Measurements from ENCODE around the gene HTRA1. TPM values are rescaled to one million over a fixed set of nuclear protein-coding genes. Genes with fewer than 3 reads are reported as not detected.

HTRA1 gene
- total RNA-seq, 2 donors from 2014 or later = 29.3 to 36.6 TPM

GRCh38 chr10:122426829-122427228 lies 34.5 kb upstream of the HTRA1 start:
- DNase-seq (no peak), ATAC-seq (no peak)
- intact Hi-C loops (cut with DNase I) = no loop called here
- no peaks in the 10 kb centered on the region for H3K4me1 ChIP-seq
- H3K36me3 ChIP-seq (replicated peaks in 1 of 2; ENCODE audit: insufficient read depth in 1 of 2, low read depth in 2 of 2) = peaks cover 7 to 9% of the 10 kb centered on the region in 2 donors
- no peaks in the 10 kb centered on the region for H3K27me3 ChIP-seq
- H3K27ac ChIP-seq = no peak overlapping the region
- no peak overlapping the region for H3K4me3 ChIP-seq
- no peaks in the 10 kb centered on the region for H3K9me3 ChIP-seq
- WGBS, 2 donors = 91 to 95% methylated on average over 6 of the region's 6 CpGs
- no peak for TF ChIP-seq CTCF (IDR thresholded peaks at IDR 0.05)
- no peak for TF ChIP-seq POLR2A (IDR thresholded peaks at IDR 0.05)

GRCh38 chr10:122427280-122427679 lies 34.1 kb upstream of the HTRA1 start:
- H3K27ac ChIP-seq = no peak overlapping the region
- no peaks in the 10 kb centered on the region for H3K4me1 ChIP-seq
- 74 to 84% methylated on average over 2 of the region's 2 CpGs for WGBS, 2 donors

GRCh38 chr10:122435212-122435827 lies 26.0 kb upstream of the HTRA1 start:
- no peak overlapping the region for H3K27ac ChIP-seq
- H3K4me3 ChIP-seq = no peak overlapping the region
- H3K36me3 ChIP-seq (replicated peaks in 1 of 2; ENCODE audit: insufficient read depth in 1 of 2, low read depth in 2 of 2) = peaks cover 0 to 5% of the 10 kb centered on the region in 2 donors
- H3K27me3 ChIP-seq = no peaks in the 10 kb centered on the region
- WGBS, 2 donors = 29 to 31% methylated on average over 3 of the region's 3 CpGs
- no peaks in the 10 kb centered on the region for H3K9me3 ChIP-seq
- no peaks in the 10 kb centered on the region for H3K4me1 ChIP-seq
- DNase-seq (no peak), ATAC-seq (peak; percentile 48)
- TF ChIP-seq CTCF (IDR thresholded peaks at IDR 0.05) (peak; percentile 23 to 78 (median 72)), POLR2A (IDR thresholded peaks at IDR 0.05) (no peak)
- intact Hi-C loops (cut with DNase I) = loop anchor here (5.0 kb wide), 1 partner anchor 138 kb away; no protein-coding TSS in a partner anchor

More at GRCh38 chr10:122427280-122427679, 34.1 kb upstream of the HTRA1 start:
- H3K27me3 ChIP-seq = no peaks in the 10 kb centered on the region
- ATAC-seq = no peak
- no peaks in the 10 kb centered on the region for H3K9me3 ChIP-seq
- no peak overlapping the region for H3K4me3 ChIP-seq
- DNase-seq = no peak
- H3K36me3 ChIP-seq (replicated peaks in 1 of 2; ENCODE audit: insufficient read depth in 1 of 2, low read depth in 2 of 2) = peaks cover 7 to 9% of the 10 kb centered on the region in 2 donors
- intact Hi-C loops (cut with DNase I) = no loop called here
- TF ChIP-seq CTCF (IDR thresholded peaks at IDR 0.05) = no peak
- TF ChIP-seq POLR2A (IDR thresholded peaks at IDR 0.05) = no peak

DNA sequence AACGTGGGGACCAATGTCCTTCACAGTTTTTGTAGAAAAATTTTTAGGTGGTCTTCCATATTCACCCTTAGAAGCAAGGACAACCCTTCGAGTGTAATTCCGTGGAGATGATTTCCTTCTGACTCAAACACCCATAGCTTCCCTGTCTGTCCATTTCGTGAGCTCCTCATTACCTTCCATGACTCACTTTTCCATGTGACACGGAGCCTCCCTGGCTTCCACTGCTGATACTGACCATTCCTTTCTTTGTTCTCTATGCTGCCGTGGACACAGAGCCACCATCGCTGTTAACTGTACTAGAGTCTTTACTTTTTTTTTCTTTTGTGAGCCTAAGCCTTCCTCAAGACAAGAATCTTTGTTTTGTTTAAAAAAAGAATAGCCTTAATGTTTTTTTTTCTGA lies 19.4 kb upstream of the HTRA1 start:
- H3K4me3 ChIP-seq = no peak overlapping the region

GRCh38 chr10:122445469-122445868 lies 15.9 kb upstream of the HTRA1 start:
- no peak for TF ChIP-seq POLR2A (IDR thresholded peaks at IDR 0.05)
- TF ChIP-seq CTCF (IDR thresholded peaks at IDR 0.05) = no peak
- Histone ChIP-seq H3K27me3 (no peaks in the 10 kb centered on the region), H3K27ac (no peak overlapping the region), H3K9me3 (no peaks in the 10 kb centered on the region), H3K4me3 (no peak overlapping the region), H3K36me3 (replicated peaks in 1 of 2; ENCODE audit: insufficient read depth in 1 of 2, low read depth in 2 of 2) (no peaks in the 10 kb centered on the region), H3K4me1 (no peaks in the 10 kb centered on the region)
- WGBS, 2 donors = 83 to 90% methylated on average over 1 of the region's 1 CpG
- DNase-seq = no peak
- ATAC-seq = no peak
- intact Hi-C loops (cut with DNase I) = no loop called here

More for the DNA sequence above, 19.4 kb upstream of the HTRA1 start:
- intact Hi-C loops (cut with DNase I) = no loop called here
- DNase-seq = no peak
- Histone ChIP-seq H3K9me3 (no peaks in the 10 kb centered on the region), H3K4me1 (no peaks in the 10 kb centered on the region), H3K36me3 (replicated peaks in 1 of 2; ENCODE audit: insufficient read depth in 1 of 2, low read depth in 2 of 2) (no peaks in the 10 kb centered on the region), H3K27ac (no peak overlapping the region), H3K27me3 (no peaks in the 10 kb centered on the region)
- WGBS, 2 donors = 73% methylated on average over 7 of the region's 7 CpGs
- ATAC-seq = no peak
- no peak for TF ChIP-seq POLR2A (IDR thresholded peaks at IDR 0.05)
